Fibroblast of lung (primary cell): ENCODE data around the gene TJP1. TPM values are rescaled to one million over a fixed set of nuclear protein-coding genes. Genes with fewer than 3 reads are reported as not detected.
A peak's percentile ranks its signal among the peaks of the same experiment; 100 is the strongest.

Source experiments
- DNase-seq, 2 donors: peaks; one replicate each; pipeline versions ENCODE4 v3.0.0 to v3.0.0-alpha.2; 2010; ENCODE audit warnings: low read depth in 2 of 2
- H2AFZ ChIP-seq: 2 replicates; pipeline ENCODE4 v1.5.1; 2012; ENCODE audit warnings: low read length, control low read depth, inconsistent platforms
- H3K27ac ChIP-seq: 2 replicates; pipeline ENCODE4 v1.5.1; 2011; ENCODE audit warnings: low read length, control low read depth; ENCODE audit not compliant: insufficient read depth
- H3K27me3 ChIP-seq: 2 replicates; pipeline ENCODE4 v1.5.1; 2011; ENCODE audit warnings: mild to moderate bottlenecking, low read length; ENCODE audit not compliant: control insufficient read depth, insufficient read depth
- H3K36me3 ChIP-seq: 2 replicates; pipeline ENCODE4 v1.5.1; 2011; ENCODE audit warnings: low read length; ENCODE audit not compliant: control insufficient read depth, insufficient read depth
- H3K4me1 ChIP-seq: 2 replicates; pipeline ENCODE4 v1.5.1; 2011; ENCODE audit warnings: low read length; ENCODE audit not compliant: control insufficient read depth, insufficient read depth; ENCODE audit errors: extremely low read depth
- H3K4me2 ChIP-seq: 2 replicates; pipeline ENCODE4 v1.5.1; 2011; ENCODE audit warnings: low read length, control low read depth; ENCODE audit not compliant: insufficient read depth; ENCODE audit errors: extremely low read depth
- H3K4me3 ChIP-seq, 4 experiments: fragments of 200-600 bp in 1 of 4; sonication (generic) in 1 of 4; replicated peaks in 1 of 4; 2 replicates each; pipeline ENCODE4 v1.5.1; 2011 to 2016; ENCODE audit warnings: low read length in 4 of 4, low read depth in 3 of 4, mild to moderate bottlenecking in 3 of 4, control low read depth in 2 of 4, inconsistent platforms in 1 of 4, mixed read lengths in 1 of 4; ENCODE audit not compliant: insufficient read depth in 1 of 4; ENCODE audit errors: control extremely low read depth in 1 of 4
- H3K79me2 ChIP-seq: 2 replicates; pipeline ENCODE4 v1.5.1; 2012; ENCODE audit warnings: mild to moderate bottlenecking, low read length, inconsistent platforms; ENCODE audit not compliant: control insufficient read depth, insufficient read depth
- H3K9ac ChIP-seq: 2 replicates; pipeline ENCODE4 v1.5.1; 2011; ENCODE audit warnings: mild to moderate bottlenecking, low read length, control low read depth; ENCODE audit not compliant: insufficient read depth
- H3K9me3 ChIP-seq: 2 replicates; pipeline ENCODE4 v1.5.1; 2012; ENCODE audit warnings: low read depth, low read length; ENCODE audit not compliant: control insufficient read depth, insufficient read depth
- H4K20me1 ChIP-seq: 2 replicates; pipeline ENCODE4 v1.5.1; 2011; ENCODE audit warnings: low read length; ENCODE audit not compliant: control insufficient read depth, insufficient read depth; ENCODE audit errors: extremely low read depth
- CTCF ChIP-seq, 2 donors: IDR thresholded peaks in 1 of 2; conservative IDR thresholded peaks in 1 of 2; 1 replicate in 1 of 2; 2 replicates in 1 of 2; pipeline ENCODE4 v1.5.1; 2011 to 2012; ENCODE audit warnings: low read length in 2 of 2, control low read depth in 1 of 2, inconsistent platforms in 1 of 2, low read depth in 1 of 2, mild to moderate bottlenecking in 1 of 2
- EZH2 ChIP-seq: IDR thresholded peaks from 2 replicates; pipeline ENCODE4 v1.5.1; 2012; ENCODE audit warnings: low read length, control low read depth, mild to moderate bottlenecking; ENCODE audit errors: missing control alignments
- polyA plus RNA-seq, 2 donors: library from polyadenylated mRNA; depleted of rRNA in 1 of 2; stranded (reverse) in 1 of 2; unstranded in 1 of 2; fragments of >200 nt; gene quantifications; 2 replicates each; pipeline ENCODE4 v1.2.1, GENCODE V29; 2011 to 2012; ENCODE audit warnings: missing spikeins in 1 of 2
- total RNA-seq: library from RNA; depleted of rRNA; stranded (reverse); fragments of >200 nt; gene quantifications from 2 replicates; pipeline ENCODE4 v1.2.1, GENCODE V29; 2014

Gene TJP1
- total and polyA plus RNA-seq, 2 donors (not counting 1 experiment from before 2014, with no cell fraction given), result 53.7 to 110 TPM

- H3K36me3 ChIP-seq, result no peaks in the 10 kb centered on the region
- TF ChIP-seq CTCF (conservative IDR thresholded peaks at IDR 0.05 in 1 of 2, IDR thresholded peaks at IDR 0.05 in 1 of 2; ENCODE audit: low read depth in 1 of 2, low read length in 2 of 2) (no peak), EZH2 (no peak)
- no peaks in the 10 kb centered on the region for H3K9me3 ChIP-seq
- no peaks in the 10 kb centered on the region for H4K20me1 ChIP-seq
- no peak overlapping the region for H2AFZ ChIP-seq
- H3K4me1 ChIP-seq, result peaks cover 4% of the 10 kb centered on the region
- no peak overlapping the region for H3K27ac ChIP-seq
- H3K4me2 ChIP-seq, result peak overlapping the region; percentile 11
- H3K27me3 ChIP-seq, result no peaks in the 10 kb centered on the region
- H3K9ac ChIP-seq, result no peak overlapping the region
- H3K79me2 ChIP-seq, result peaks cover 20% of the 10 kb centered on the region
- H3K4me3 ChIP-seq, result no peak overlapping the region
- peak in 1 of 2 donors; percentile 63 for DNase-seq
These were observed 33.7 kb downstream of the TJP1 start for GRCh38 chr15:29788433-29789034.

GRCh38 chr15:29787767-29788166, 34.5 kb downstream of the TJP1 start:
- H3K36me3 ChIP-seq, result no peaks in the 10 kb centered on the region
- H3K4me1 ChIP-seq, result peaks cover 4% of the 10 kb centered on the region

GRCh38 chr15:29785642-29786041, 36.6 kb downstream of the TJP1 start:
- peaks cover 4% of the 10 kb centered on the region for H3K4me1 ChIP-seq
- H3K27ac ChIP-seq, result no peak overlapping the region
- no peak overlapping the region for H3K4me3 ChIP-seq
- H3K4me2 ChIP-seq, result no peak overlapping the region
- H4K20me1 ChIP-seq, result no peaks in the 10 kb centered on the region
- H3K9me3 ChIP-seq, result no peaks in the 10 kb centered on the region
- H3K9ac ChIP-seq, result no peak overlapping the region
- no peak for DNase-seq
- peaks cover 40% of the 10 kb centered on the region for H3K79me2 ChIP-seq
- H2AFZ ChIP-seq, result no peak overlapping the region
- no peaks in the 10 kb centered on the region for H3K36me3 ChIP-seq
- no peaks in the 10 kb centered on the region for H3K27me3 ChIP-seq
- TF ChIP-seq EZH2, result no peak
- no peak for TF ChIP-seq CTCF (conservative IDR thresholded peaks at IDR 0.05 in 1 of 2, IDR thresholded peaks at IDR 0.05 in 1 of 2; ENCODE audit: low read depth in 1 of 2, low read length in 2 of 2)

More at GRCh38 chr15:29787767-29788166, 34.5 kb downstream of the TJP1 start:
- Histone ChIP-seq H3K4me3 (no peak overlapping the region), H3K27ac (no peak overlapping the region), H3K9ac (no peak overlapping the region), H3K27me3 (no peaks in the 10 kb centered on the region), H3K4me2 (no peak overlapping the region), H3K9me3 (no peaks in the 10 kb centered on the region), H2AFZ (no peak overlapping the region), H4K20me1 (no peaks in the 10 kb centered on the region), H3K79me2 (peaks cover 24% of the 10 kb centered on the region)
- no peak for TF ChIP-seq EZH2
- TF ChIP-seq CTCF (conservative IDR thresholded peaks at IDR 0.05 in 1 of 2, IDR thresholded peaks at IDR 0.05 in 1 of 2; ENCODE audit: low read depth in 1 of 2, low read length in 2 of 2), result no peak
- DNase-seq, result no peak
